A549 (cell line): ENCODE measurements around the gene ARAP1. TPM values are rescaled to one million over a fixed set of nuclear protein-coding genes. Genes with fewer than 3 reads are reported as not detected.

Experiments used
- ATAC-seq, 2 experiments: fragments of 200-7000 bp in 1 of 2; fragments of >200 bp in 1 of 2; cut with Nextera tagmentation in 1 of 2; cut with Tn5 transposase in 1 of 2; 3 replicates each; pipeline versions ENCODE4 v1.8.0 to v1.9.1; 2018 to 2020; ENCODE audit warnings: mild to moderate bottlenecking in 1 of 2, moderate library complexity in 1 of 2
- CTCF ChIA-PET: fragments of 300-600 bp; sonication (Branson Sonifier 250); formaldehyde crosslinking; extraction: SDS; loops from one replicate; lab custom pipeline; 2021; ENCODE audit warnings: antibody characterized with exemption, inconsistent platforms; lab: Yijun Ruan, JAX
- POLR2A ChIA-PET: fragments of 350-600 bp; formaldehyde crosslinking; extraction: SDS; loops from one replicate; lab custom pipeline; 2021; ENCODE audit warnings: antibody characterized with exemption, inconsistent platforms; lab: Yijun Ruan, JAX
- DNase-seq, 2 experiments: peaks; one replicate each; pipeline versions ENCODE4 v3.0.0 to v3.0.0-alpha.2; 2011 to 2016; ENCODE audit warnings: low read depth in 1 of 2, low spot score in 1 of 2
- FAIRE-seq: peaks from 2 replicates; lab custom pipeline; 2011; peaks lifted over from hg19 to GRCh38; lab: Jason Lieb, UNC
- H3K27ac ChIP-seq, 2 experiments: fragments of >200 bp; sonication (Bioruptor Twin); formaldehyde crosslinking; 3 replicates each; pipeline ENCODE4 v1.5.1; 2016 to 2017
- H3K4me1 ChIP-seq: fragments of >200 bp; sonication (Bioruptor Twin); formaldehyde crosslinking; 3 replicates; pipeline ENCODE4 v1.6.1; 2016
- H3K4me2 ChIP-seq: fragments of >200 bp; sonication (Bioruptor Twin); formaldehyde crosslinking; 3 replicates; pipeline ENCODE4 v1.6.1; 2016
- H3K4me3 ChIP-seq: fragments of >200 bp; sonication (Bioruptor Twin); formaldehyde crosslinking; 3 replicates; pipeline ENCODE4 v1.5.1; 2016
- H3K9me3 ChIP-seq: fragments of >200 bp; sonication (Bioruptor Twin); formaldehyde crosslinking; 3 replicates; pipeline ENCODE4 v1.6.1; 2016
- BHLHE40 ChIP-seq: IDR thresholded peaks from 2 replicates; pipeline ENCODE4 v1.6.1; 2012; ENCODE audit warnings: low read depth, low read length, inconsistent platforms
- CHD2 ChIP-seq: fragments of 150-350 bp; IDR thresholded peaks from 2 replicates; pipeline ENCODE4 v1.6.1; 2014; ENCODE audit warnings: low read length; ENCODE audit not compliant: partially characterized antibody
- E2F6 ChIP-seq: IDR thresholded peaks from 2 replicates; pipeline ENCODE4 v1.6.1; 2012; ENCODE audit warnings: low read depth, borderline replicate concordance
- EP300 ChIP-seq, 2 experiments: fragments of >200 bp; sonication (Bioruptor Twin); formaldehyde crosslinking; IDR thresholded peaks; 2 replicates in 1 of 2; 3 replicates in 1 of 2; pipeline ENCODE4 v1.6.1; 2016 to 2017
- FOSL2 ChIP-seq, 2 experiments: fragments of 450-650 bp in 1 of 2; fragments of >200 bp in 1 of 2; sonication (Bioruptor Twin) in 1 of 2; formaldehyde crosslinking; IDR thresholded peaks; 2 replicates each; pipeline versions ENCODE4 v1.5.0 to v1.6.1; 2016 to 2020; ENCODE audit warnings: mild to moderate bottlenecking in 1 of 2, moderate library complexity in 1 of 2
- FOXS1 ChIP-seq: fragments of 250-450 bp; sonication (Bioruptor Pico); IDR thresholded peaks from 2 replicates; pipeline ENCODE4 v1.5.0; 2020; ENCODE audit warnings: mild to moderate bottlenecking, moderate library complexity
- GATA3 ChIP-seq: IDR thresholded peaks from 2 replicates; pipeline ENCODE4 v1.6.1; 2012; ENCODE audit warnings: borderline replicate concordance
- HMGXB4 ChIP-seq: fragments of 250-450 bp; sonication (Bioruptor Pico); IDR thresholded peaks from 2 replicates; pipeline ENCODE4 v1.5.0; 2021; ENCODE audit warnings: mild to moderate bottlenecking, moderate library complexity, borderline replicate concordance
- HOXA7 ChIP-seq: fragments of 250-450 bp; sonication (Bioruptor Pico); IDR thresholded peaks from 2 replicates; pipeline ENCODE4 v1.5.0; 2020; ENCODE audit warnings: mild to moderate bottlenecking, moderate library complexity
- HOXB13 ChIP-seq: fragments of 250-450 bp; sonication (Bioruptor Pico); IDR thresholded peaks from 2 replicates; pipeline ENCODE4 v1.5.0; 2020; ENCODE audit warnings: low read depth, mild to moderate bottlenecking, moderate library complexity
- JUN ChIP-seq, 2 experiments: fragments of >200 bp; sonication (Bioruptor Twin); formaldehyde crosslinking; IDR thresholded peaks; 2 replicates in 1 of 2; 3 replicates in 1 of 2; pipeline ENCODE4 v1.6.1; 2016 to 2017
- JUNB ChIP-seq: fragments of >200 bp; sonication (Bioruptor Twin); formaldehyde crosslinking; IDR thresholded peaks from 2 replicates; pipeline ENCODE4 v1.6.1; 2016
- KDM1A ChIP-seq: fragments of 200-600 bp; sonication (generic); IDR thresholded peaks from 2 replicates; pipeline ENCODE4 v1.6.1; 2016; ENCODE audit warnings: low read depth, mild to moderate bottlenecking
- KDM5A ChIP-seq: fragments of 200-600 bp; sonication (generic); IDR thresholded peaks from 2 replicates; pipeline ENCODE4 v1.6.1; 2016; ENCODE audit warnings: antibody characterized with exemption, mild to moderate bottlenecking
- MAFK ChIP-seq: fragments of 450-650 bp; IDR thresholded peaks from 2 replicates; pipeline ENCODE4 v1.6.1; 2014; ENCODE audit not compliant: partially characterized antibody
- NFE2L2 ChIP-seq: fragments of 150-350 bp; conservative IDR thresholded peaks from 2 replicates; pipeline ENCODE4 v1.6.1; 2014; ENCODE audit warnings: low read length
- POLR2AphosphoS2 ChIP-seq: conservative IDR thresholded peaks from 2 replicates; pipeline ENCODE4 v1.6.1; 2012; ENCODE audit warnings: low read length, improper control_type of control experiment, inconsistent platforms
- RAD21 ChIP-seq, 2 experiments: fragments of >200 bp in 1 of 2; sonication (Bioruptor Twin) in 1 of 2; formaldehyde crosslinking in 1 of 2; IDR thresholded peaks in 1 of 2; conservative IDR thresholded peaks in 1 of 2; 2 replicates in 1 of 2; 3 replicates in 1 of 2; pipeline ENCODE4 v1.6.1; 2012 to 2018; ENCODE audit warnings: inconsistent platforms in 1 of 2
- RARB ChIP-seq: fragments of 250-450 bp; sonication (Bioruptor Pico); IDR thresholded peaks from 2 replicates; pipeline ENCODE4 v1.8.0; 2021; ENCODE audit warnings: mild to moderate bottlenecking, moderate library complexity
- RCOR1 ChIP-seq: fragments of 150-350 bp; IDR thresholded peaks from 2 replicates; pipeline ENCODE4 v1.6.1; 2014; ENCODE audit warnings: antibody characterized with exemption, low read length, low read depth
- RFX5 ChIP-seq: fragments of 450-650 bp; IDR thresholded peaks from 2 replicates; pipeline ENCODE4 v1.7.1; 2014; ENCODE audit warnings: antibody characterized with exemption, mild to moderate bottlenecking, moderate library complexity
- RNF2 ChIP-seq: fragments of 200-600 bp; sonication (generic); IDR thresholded peaks from 2 replicates; pipeline ENCODE4 v1.6.1; 2016; ENCODE audit warnings: low read depth, mild to moderate bottlenecking, antibody characterized with exemption, moderate library complexity, borderline replicate concordance
- SREBF2 ChIP-seq: fragments of 450-650 bp; IDR thresholded peaks from 2 replicates; pipeline ENCODE4 v1.6.1; 2014; ENCODE audit warnings: mild to moderate bottlenecking, moderate library complexity
- TFCP2L1 ChIP-seq: fragments of 250-450 bp; sonication (Bioruptor Pico); IDR thresholded peaks from 2 replicates; pipeline ENCODE4 v1.5.0; 2021; ENCODE audit warnings: mild to moderate bottlenecking
- ZNF302 ChIP-seq: fragments of 250-450 bp; sonication (Bioruptor Pico); IDR thresholded peaks from 2 replicates; pipeline ENCODE4 v1.9.0; 2021; ENCODE audit warnings: inconsistent platforms, mild to moderate bottlenecking, moderate library complexity
- WGBS: methylation state at CpG from one replicate; pipeline ENCODE4 v1.1.6; 2017; ENCODE audit errors: missing lambda C conversion rate; 5-methylcytosine and 5-hydroxymethylcytosine counted together
- polyA plus RNA-seq, 4 experiments: library from polyadenylated mRNA; depleted of rRNA in 3 of 4; stranded (reverse); fragments of >200 nt; fragmentation: RNase III in 1 of 4; extraction: RNeasy Plus Mini Kit Qiagen cat#74134 plus additional on column Dnase treatment in 1 of 4; gene quantifications; 2 replicates in 3 of 4; 3 replicates in 1 of 4; pipeline ENCODE4 v1.2.3, GENCODE V29; 2011 to 2017
- TF ChIP-seq, protein P1 (sequence below): fragments of >200 bp; sonication (Bioruptor Twin); formaldehyde crosslinking; IDR thresholded peaks from 2 replicates; pipeline ENCODE4 v1.6.1; 2016
- TF ChIP-seq, protein P2 (sequence below): IDR thresholded peaks from 2 replicates; pipeline ENCODE4 v1.6.1; 2012

ARAP1 gene
- polyA plus RNA-seq, 2 of the 4 experiments (the other 2 are of a cell fraction) = 29.5 to 30.1 TPM

DNA sequence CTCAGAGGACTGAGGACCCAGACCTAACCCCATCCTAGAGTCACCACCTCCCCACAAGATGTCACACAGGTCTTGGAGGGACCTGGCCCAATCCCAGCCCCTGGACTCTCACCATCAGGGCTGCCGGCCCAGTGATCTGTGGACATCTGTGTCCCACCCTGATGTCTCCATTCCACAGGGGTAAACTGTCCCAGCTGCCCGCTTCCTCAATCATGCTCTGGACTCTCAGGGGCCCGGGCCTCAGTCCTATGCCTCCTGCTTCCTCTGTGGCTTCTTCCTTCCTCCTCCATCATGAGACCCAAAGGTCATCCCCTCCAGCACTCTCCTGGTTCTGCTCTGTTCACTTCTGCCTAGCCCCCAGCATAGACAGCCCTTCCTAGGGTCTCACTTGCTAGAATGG lies 32.2 kb downstream of the ARAP1 start:
- ChIA-PET POLR2A (no interaction called here), CTCF (interaction anchor here (0.8 to 5.8 kb wide), 5 partner anchors 36 to 615 kb away, joined by 3 to 25 read pairs (median 6); partner anchors contain the start of gene STARD10)
- no peak for TF ChIP-seq ZNF302 (CRISPR knock-in tag)
- TF ChIP-seq NFE2L2 = no peak
- no peak for TF ChIP-seq BHLHE40
- TF ChIP-seq RNF2 = no peak
- TF ChIP-seq FOSL2 (IDR thresholded peaks at IDR 0.05) = no peak
- TF ChIP-seq FOSL2 (CRISPR knock-in tag; IDR thresholded peaks at IDR 0.05) = no peak
- TF ChIP-seq HOXB13 (CRISPR knock-in tag) = no peak
- TF ChIP-seq CHD2 = no peak
- TF ChIP-seq FOXS1 (CRISPR knock-in tag) = no peak
- TF ChIP-seq KDM5A = no peak
- TF ChIP-seq HMGXB4 (CRISPR knock-in tag) = no peak
- TF ChIP-seq HOXA7 = no peak
- no peak for TF ChIP-seq JUNB
- H3K4me3 ChIP-seq = no peak overlapping the region
- DNase-seq (no peak), FAIRE-seq (no peak), ATAC-seq (no peak)
- WGBS = 95% methylated on average over 3 of the region's 3 CpGs
- H3K4me2 ChIP-seq = peak overlapping the region; percentile 95
- peaks cover 35% of the 10 kb centered on the region for H3K4me1 ChIP-seq
- H3K27ac ChIP-seq = no peak overlapping the region
- H3K9me3 ChIP-seq = no peaks in the 10 kb centered on the region

DNA sequence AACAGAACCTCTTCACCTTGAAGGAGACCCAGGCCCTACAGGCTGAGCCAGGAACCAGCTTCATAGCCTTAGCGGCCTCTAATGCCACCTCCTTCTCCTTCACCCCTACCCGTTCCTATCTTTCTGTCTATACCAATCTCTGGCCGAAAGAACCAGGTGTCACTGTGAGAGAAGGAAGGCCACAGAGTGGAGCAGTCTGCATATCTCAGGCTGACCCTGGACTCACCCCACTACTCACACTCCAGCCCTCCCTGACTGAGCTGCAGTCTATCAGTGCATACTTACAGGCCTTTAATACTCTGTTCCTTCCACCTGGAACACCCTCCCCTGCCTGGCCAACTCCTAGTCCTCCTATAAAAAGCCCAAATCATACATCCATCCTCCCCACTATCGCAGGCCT lies 32.7 kb downstream of the ARAP1 start:
- no peak for DNase-seq
- H3K9me3 ChIP-seq = no peaks in the 10 kb centered on the region
- H3K27ac ChIP-seq = no peak overlapping the region
- peaks cover 35% of the 10 kb centered on the region for H3K4me1 ChIP-seq
- WGBS = 93% methylated on average over 4 of the region's 4 CpGs
- H3K4me2 ChIP-seq = 0 out of 3 replicates have a peak overlapping the region, but pooled peaks have one; percentile 95
- ATAC-seq = no peak
- TF ChIP-seq RAD21 (conservative IDR thresholded peaks at IDR 0.05 in 1 of 2, IDR thresholded peaks at IDR 0.05 in 1 of 2) (no peak), SREBF2 (no peak), TFCP2L1 (no peak), RFX5 (no peak), MAFK (no peak), GATA3 (no peak), E2F6 (no peak), RCOR1 (no peak), RARB (CRISPR knock-in tag) (no peak), BHLHE40 (no peak), KDM5A (no peak), KDM1A (no peak), POLR2AphosphoS2 (no peak), JUN (IDR thresholded peaks at IDR 0.05) (no peak), EP300 (IDR thresholded peaks at IDR 0.05) (no peak), RNF2 (no peak), FOSL2 (IDR thresholded peaks at IDR 0.05) (no peak), FOSL2 (CRISPR knock-in tag; IDR thresholded peaks at IDR 0.05) (no peak)
- TF ChIP-seq, protein P1, sequence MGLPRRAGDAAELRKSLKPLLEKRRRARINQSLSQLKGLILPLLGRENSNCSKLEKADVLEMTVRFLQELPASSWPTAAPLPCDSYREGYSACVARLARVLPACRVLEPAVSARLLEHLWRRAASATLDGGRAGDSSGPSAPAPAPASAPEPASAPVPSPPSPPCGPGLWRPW = no peak
- TF ChIP-seq, protein P2, sequence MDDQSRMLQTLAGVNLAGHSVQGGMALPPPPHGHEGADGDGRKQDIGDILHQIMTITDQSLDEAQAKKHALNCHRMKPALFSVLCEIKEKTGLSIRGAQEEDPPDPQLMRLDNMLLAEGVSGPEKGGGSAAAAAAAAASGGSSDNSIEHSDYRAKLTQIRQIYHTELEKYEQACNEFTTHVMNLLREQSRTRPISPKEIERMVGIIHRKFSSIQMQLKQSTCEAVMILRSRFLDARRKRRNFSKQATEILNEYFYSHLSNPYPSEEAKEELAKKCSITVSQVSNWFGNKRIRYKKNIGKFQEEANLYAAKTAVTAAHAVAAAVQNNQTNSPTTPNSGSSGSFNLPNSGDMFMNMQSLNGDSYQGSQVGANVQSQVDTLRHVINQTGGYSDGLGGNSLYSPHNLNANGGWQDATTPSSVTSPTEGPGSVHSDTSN = no peak
- TF ChIP-seq, all 56 proteins: peak for 0
- no peak overlapping the region for H3K4me3 ChIP-seq
- CTCF ChIA-PET = interaction anchor here (1.1 to 5.8 kb wide), 5 partner anchors 11 to 587 kb away, joined by 3 to 25 read pairs (median 5); partner anchors contain the start of gene STARD10
- POLR2A ChIA-PET = no interaction called here
- FAIRE-seq = no peak
